ACHN (cell line): ENCODE results near the gene QPCTL.

Experiments
- DNase-seq: peaks from one replicate; pipeline ENCODE4 v3.0.0-alpha.2; 2015
- in situ Hi-C: cut with HindIII; loops from 2 replicates; pipeline ENCODE4 v1.10.0; 2017; ENCODE audit warnings: low sequenced_read_pairs, low pct_ligation_motif_present, low pct_unique_long_range_greater_than_20kb

QPCTL gene

DNA sequence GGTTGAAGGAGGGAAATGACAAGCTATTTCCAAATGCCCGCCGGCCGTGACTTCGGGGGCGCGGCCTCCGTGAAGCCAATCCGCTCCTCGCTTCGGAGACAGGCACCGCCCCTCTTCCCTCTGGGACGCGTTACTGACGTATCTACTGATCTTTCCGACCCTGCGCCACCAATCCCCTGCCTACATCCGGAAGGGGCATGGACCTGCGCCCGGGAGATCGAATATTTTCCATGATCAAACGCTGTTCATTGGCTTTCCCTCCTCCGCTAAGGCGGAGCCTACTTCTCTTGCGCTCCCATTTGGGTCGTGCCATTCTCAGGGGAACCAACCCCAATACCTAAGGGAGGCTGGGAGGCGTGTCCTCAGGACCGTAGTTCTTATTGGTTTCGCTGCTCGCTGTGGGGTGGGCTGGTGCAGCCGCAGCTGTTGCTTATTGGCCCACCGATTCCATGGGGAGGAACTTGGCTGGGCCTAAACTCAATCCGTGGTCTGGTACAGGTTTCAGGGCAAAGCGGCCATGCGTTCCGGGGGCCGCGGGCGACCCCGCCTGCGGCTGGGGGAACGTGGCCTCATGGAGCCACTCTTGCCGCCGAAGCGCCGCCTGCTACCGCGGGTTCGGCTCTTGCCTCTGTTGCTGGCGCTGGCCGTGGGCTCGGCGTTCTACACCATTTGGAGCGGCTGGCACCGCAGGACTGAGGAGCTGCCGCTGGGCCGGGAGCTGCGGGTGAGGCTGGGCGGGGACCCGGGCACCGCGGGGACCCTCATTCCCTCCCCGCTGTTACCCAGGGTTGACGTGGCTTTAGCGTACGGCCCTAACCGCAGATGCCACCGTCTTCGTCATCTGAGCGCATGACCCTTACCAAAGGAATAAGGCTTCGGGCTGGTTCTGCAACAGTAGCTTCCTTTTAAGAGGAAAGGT, at the start of gene QPCTL:
TSS of gene QPCTL (plus strand) at position 480 of the 919 bp plus-strand sequence. CDS start at position 518, 38 bp downstream.
- DNase-seq: peak; percentile 99
- in situ Hi-C loops: no loop called here

DNA sequence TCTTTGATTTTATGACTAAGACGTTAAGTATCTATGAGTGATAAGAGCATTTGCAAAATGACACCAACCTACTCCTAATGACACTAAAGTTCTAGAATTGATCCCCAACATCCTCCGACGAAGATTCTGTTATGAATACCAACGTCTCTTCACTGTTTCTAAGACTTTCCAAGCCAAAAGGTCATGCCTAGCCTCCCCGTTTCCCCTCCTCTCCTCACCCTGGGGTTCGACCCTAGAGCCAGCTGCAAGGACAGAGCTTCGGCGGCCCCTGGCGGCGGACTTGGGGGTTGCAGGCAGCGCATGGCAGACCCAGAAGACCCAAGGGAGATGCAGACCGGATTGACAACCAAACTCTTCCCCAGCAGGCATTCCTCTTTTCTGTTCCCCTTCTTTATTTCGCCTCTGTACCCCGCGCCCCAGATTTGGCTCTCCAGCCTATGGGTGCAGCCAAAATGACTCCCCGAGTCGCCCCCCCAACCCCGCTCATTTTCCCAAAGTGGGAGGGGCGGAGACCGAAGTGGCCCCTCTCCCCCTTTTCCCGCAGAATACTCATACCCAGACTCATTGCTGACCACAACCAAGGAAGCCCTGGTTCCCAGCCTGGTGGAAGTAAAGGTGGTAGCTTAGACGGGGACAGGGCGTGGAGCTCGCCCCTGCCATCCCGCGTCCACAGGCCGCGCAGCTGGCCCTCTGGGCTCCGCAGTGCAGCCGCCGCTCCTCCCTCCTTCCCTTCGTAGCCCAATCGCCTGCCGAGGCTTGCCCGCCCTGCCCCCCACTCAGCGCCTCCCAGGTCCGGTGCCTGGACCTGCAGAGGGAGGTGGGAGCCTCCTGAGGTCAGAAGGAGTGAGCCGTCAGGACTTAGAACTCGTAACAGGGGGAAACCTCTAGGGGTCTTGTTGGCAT, 49.2 kb upstream of the QPCTL start:
- peak; percentile 73 for DNase-seq
- in situ Hi-C loops: no loop called here

DNA sequence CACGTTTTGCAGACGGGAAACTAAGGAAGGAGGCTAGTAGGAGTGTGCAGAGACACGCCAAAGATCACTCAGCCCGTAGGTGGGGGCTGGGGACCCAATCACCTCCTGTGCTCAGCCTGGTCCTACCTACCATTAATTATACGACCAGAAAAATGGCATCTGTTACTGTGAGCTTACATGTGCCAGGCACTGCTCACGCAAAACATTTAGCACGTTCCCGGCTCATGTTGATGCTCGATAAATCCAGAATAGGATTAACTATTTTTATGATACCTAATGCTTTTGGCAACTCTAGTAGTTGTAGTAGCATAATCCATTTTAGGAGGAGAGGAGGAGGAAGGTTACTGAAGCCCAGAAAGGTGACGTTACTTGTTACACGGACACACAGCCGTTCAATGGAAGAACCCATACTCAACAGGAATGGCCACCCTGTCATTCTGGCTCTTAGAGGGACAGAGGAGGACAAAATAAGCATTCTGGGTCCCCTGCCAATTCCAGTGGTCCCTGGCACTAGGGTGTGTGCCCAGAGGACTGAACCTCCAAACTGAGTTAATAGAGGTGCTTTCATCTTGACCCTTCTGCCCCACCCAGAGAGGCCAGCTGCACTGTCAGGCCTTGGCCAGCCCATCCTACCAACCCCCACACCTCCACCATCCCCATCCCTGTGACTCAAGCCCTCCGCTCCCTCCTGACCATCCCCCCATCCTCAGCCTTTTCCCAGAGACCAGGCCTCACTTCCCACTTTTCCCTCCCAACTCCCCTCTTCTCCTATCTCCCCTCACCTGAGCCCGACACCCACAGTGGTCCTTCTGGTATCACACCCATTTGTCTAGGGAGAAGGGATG, 48.3 kb upstream of the QPCTL start:
- DNase-seq: no peak
- in situ Hi-C loops: no loop called here

DNA sequence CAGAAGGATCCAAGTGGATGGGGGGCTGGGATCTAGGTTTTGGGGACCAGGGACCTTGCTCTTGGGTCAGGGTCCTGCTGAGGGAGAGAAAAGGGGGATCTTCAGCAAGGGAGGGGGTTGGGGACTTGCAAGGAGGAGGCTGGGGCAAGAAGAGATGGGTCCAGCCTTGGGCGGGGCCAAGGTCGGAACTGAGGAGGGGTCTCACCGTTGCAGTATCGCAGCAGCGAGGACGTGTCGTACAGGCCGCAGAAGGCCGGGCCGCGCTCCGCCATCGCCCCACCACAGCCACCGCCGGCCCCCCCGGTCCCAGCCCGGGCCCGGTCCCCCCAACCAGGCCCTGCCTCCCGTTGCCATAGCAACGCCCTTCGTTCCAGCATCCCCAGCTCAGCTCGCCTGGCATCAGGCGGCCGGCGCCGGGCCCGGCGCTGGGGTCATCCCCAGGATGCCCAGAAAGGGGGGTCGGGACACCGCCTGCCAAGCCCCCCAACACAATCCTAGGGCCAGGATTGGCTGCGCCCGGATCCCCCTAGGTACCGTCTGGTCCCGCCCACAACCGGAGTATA, 47.3 kb upstream of the QPCTL start:
- in situ Hi-C loops: no loop called here
- DNase-seq: no peak

DNA sequence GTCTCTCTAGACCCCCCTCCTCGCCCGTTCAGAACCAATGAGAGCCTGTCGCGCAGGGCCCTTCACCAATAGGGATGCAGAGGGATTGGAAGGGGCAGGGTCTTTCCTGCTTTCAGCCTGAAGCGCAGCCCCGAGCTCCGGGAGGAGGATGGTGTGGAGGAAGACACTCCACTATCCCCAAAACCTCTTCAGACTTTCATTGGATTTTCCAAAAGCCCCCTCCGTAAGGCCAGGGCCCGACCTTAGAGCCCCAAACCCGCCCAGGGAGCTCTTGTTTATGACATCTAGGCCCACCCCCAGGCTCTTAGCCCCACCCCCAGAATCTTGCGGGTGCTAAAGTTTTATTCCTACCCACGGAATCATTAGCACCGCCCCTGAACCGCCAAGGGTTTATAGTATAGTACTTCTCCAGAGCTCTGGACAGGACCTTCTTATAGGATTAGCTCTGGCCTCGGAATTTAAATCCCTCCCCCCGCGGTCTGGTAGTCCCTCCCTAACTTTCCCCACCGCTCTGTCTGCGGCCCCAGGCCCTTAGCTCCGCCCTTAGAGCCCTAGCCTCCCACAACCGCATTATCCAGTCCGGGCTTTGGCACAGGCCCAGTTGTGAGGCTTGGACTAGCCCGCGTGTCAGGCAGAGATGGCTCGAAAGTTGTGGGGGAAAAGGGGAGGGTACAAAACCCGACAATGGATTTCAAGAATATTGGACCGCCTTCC, 46.7 kb upstream of the QPCTL start:
- in situ Hi-C loops: no loop called here
- DNase-seq: peak; percentile 88

DNA sequence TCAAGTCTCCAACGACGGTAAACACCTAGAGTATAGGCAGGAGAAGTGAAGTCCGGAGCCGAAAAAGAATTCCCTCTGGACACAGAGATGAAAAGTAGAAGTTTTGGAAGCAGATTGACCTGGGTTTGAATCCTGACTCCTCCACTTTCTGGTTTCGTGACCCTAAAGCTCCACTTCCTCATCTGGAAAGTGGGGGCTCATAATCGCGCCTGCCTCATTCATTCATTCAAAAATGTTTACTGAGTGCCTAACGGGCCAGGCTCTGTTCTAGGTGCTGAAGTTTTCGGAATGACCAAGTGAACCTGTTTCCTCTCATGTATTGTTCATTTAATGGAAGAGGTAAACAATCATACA, 46.1 kb upstream of the QPCTL start:
- in situ Hi-C loops: no loop called here
- peak; percentile 15 for DNase-seq

DNA sequence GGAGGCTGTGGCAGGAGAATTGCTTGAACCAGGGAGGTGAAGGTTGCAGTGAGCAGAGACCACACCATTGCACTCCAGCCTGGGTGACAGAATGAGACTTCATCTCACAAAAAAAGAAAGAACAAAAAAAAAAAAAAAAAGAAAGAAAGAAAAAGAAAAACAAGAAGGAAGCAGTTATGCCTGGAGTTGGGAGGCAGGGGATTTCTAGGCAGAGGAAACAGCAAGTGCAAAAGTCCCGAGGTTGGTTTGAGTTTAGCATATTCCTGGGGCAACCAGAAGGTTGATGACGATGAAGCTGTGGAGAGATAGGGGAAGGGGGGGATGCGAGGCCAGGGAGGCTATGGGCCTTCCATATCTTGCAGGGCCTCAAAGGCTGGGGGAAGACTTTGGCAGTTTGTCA, 41.7 kb upstream of the QPCTL start:
- in situ Hi-C loops: no loop called here
- no peak for DNase-seq

DNA sequence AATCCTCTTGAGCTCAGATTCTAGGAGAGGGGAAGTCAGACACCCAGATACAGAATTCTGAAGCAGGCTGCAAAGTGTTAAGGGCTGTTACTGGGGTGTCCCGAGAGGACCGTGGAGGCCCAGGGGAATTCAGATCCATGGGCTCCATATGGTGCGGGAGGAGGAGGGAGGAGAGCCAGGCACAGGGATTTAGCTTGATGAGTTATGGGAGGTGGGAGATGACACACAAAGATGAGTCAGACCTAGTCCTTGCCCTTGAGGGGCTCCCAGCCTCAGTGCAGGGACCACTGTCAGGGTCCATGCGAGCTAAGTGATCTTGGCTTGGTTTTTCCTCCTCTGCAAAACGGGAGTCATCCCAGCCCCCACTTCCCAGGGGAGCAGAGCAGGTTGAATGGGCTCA, 38.8 kb upstream of the QPCTL start:
- in situ Hi-C loops: no loop called here
- no peak for DNase-seq

DNA sequence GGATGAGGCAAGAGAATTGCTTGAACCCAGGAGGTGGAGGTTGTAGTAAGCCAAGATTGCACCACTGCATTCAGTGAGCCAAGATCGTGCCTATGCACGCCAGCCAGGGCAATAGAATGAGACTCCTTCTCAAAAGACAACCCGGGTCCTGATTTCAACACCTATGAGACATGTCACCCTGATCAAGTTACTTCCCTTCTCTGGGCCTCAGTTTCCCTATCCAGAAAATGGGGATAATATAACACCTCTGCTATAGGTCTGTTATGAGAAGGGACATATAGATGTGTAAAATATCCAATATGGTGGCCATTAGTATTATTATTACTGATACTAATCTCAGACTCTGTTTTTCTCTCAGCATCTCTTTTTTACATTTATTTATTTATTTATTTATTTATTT, 37.4 kb upstream of the QPCTL start:
- DNase-seq: no peak
- in situ Hi-C loops: no loop called here

DNA sequence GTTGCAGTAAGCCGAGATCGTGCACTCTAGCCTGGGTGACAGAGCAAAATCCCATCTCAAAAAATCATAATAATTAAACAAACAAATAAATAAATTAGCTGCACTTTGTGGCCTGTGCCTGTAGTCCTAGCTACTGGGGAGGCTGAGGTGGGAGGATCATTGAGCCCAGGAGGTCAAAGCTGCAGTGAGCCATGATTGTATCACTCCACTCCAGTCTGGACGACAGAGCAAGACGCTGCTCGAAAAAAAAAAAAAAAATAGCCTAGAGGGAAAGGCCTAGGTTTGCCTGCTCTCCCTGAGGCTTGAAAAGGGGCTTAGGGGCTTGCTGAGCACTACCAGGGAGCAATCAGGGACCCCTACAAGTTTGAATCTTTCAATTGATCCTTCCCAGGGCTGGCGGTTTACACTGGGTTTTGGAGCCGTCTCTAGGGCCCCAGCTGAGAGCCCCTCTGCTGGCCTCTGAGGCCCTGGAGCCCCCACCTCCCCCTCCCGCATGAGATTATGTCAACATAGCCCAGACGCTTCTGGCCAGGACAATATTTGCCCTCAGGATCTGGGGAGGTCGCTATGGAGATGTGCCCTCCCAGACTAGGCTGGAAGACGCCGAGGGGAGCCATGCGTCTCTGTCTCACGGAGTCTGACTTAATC, 34.8 kb upstream of the QPCTL start:
- in situ Hi-C loops: no loop called here
- no peak for DNase-seq

DNA sequence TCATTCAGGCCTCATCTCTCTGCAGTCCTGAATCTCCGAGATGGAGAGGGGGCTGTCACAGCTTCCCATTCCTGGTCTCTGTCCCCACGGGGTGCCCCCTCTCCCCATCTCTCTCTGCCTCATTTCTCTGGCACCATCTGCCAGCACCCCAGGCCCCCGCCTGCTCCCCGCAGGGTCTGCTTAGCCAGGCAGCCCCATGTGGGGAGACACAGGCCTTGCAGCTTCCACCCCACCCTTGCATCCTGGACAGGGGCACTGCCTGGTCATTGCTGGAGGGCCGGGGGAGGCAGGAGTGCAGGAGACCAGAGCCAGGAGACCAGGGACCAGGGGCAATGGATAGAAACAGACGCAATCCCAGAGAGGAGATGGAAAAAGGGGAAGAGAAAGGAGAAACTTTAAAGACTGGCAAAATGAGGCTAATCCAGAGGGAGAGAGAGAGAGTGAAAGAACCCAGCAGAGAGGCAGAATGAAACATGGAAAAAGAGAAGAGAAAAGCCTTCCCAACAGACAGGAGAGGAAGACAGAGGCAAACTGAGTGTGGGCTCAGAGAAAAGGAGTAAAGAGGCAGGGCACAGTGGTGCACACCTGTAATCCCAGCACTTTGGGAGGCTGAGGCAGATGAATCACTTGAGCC, 33.3 kb upstream of the QPCTL start:
- in situ Hi-C loops: no loop called here
- DNase-seq: no peak

DNA sequence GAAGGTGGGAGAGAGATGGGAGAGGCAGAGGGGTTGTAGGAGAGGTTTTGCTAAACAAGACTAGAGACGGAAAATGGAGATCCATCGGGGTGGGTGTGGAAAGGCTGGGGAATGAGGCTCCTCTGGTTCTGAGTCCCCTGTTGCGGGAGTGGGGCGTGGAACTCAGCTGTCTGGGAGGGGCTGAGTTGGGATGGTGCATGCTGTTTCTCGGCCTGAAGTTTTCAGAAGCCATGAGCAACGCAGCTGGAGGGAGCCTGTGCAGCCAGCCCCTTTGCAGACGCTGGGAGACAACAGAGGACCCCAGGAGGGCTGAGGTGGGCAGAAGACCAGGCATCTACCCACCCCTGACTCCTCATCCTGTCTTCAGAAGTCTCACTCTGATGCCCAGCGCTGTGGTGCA, 31.8 kb upstream of the QPCTL start:
- in situ Hi-C loops: no loop called here
- DNase-seq: no peak

DNA sequence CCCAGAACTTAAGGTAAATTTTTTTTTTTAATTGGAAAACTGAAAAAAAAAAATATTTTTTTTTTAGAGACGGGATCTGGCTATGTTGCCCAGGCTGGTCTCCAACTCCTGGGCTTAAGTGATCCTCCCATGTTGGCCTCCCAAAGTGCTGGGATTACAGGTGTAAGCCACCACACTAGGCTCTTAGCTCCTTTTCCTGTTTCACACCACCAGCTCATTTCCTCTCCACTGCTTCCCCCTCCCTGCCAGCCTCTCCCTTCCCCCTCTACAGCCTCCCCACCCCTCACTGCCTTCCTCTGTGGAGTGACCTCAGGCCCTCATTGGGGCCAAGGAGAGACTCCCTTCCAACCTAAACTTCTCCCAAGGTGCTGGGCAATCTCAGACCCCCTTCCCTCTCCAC, 28.7 kb upstream of the QPCTL start:
- DNase-seq: no peak
- in situ Hi-C loops: no loop called here

DNA sequence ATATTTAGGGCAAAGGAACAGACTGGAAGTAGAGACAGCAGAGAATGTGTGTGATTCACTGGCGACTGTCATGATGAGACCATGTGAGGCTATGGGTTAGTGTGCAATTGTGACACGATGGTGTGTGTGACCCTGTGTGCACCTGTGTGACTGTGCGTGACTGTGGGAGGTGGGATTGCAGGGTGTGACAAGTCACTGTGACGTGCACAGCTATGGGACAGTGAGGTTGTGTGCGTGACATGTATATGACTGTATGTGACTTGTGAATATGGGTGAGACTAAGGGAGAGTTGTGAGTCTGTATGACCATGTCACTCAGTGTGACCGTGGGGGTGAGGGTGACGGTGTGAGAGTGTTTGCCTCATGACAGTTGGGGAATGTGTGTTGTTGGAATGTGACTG, 27.9 kb upstream of the QPCTL start:
- in situ Hi-C loops: no loop called here
- DNase-seq: no peak

DNA sequence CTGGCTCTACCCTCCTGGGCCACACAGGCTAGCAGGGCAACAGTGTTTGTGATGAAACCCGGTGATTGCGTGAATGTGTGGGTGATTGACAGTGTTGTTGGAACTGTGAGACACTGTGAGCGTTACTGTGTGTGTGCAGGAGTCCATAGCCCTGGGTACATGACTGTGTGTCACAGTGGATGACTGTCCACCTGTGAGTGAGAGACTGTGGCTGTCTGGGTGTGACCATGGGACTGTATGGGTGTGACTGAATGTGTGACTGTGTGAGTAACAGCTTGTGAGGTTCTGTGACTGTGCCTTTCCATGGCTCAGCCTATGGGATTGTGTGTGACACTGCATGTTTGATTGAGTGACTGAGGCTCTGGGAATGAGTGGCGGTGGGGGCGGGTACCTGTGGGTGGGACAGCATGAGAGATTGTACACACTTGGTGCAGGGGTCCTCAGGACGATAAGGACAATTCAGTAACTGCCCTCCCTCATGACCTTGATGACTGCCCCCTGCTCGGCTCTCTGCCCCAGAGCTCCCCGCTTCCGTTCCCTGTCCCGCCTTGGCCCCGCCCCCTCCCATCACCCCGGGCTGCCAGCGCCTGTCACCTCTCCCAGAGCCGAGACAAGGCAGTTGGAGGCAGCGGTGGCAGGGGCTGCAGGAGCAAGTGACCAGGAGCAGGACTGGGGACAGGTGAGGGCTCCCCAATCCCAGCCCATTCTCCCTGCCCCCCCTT, 24.7 kb upstream of the QPCTL start, which contains the start of gene GIPR:
TSS of gene GIPR (plus strand) at position 602 of the 722 bp plus-strand sequence. CDS start 1,300 bp downstream, outside the sequence.
- no peak for DNase-seq
- in situ Hi-C loops: no loop called here

DNA sequence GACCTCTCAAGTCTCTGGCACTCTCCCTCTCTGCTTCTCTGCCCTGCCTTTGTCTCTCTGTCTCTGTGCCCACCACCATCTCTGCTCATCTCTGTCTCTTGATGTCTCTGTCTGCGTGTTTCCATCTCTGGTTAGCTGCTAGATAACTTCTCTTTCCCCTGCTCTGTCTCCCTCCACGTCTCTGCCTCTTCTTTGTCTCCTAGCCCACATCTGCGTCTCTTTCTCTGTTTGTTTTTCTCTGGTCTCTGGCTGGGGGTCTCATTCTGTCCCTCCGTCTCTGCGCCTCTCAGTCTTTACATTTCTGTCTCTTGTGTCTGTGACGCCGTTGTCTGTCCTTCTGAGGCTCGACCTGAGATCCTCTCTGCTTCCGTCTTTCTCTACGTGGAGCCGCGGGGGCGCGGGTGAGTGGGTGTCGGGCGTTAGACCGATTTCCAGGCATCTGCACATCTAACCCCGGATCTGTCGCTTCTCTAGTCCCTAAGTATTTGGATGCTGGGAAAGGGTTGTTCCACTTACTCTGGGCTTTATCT, 24.1 kb upstream of the QPCTL start:
- in situ Hi-C loops: no loop called here
- DNase-seq: no peak
